Ectodermal cell (in vitro differentiated cells): Measurements from ENCODE around the gene NEMP1.
"Not testable (repeated sequence)": the region's sequence is repeated elsewhere in the genome, so short reads cannot be mapped to it uniquely, and the experiment has no call there.

Experiments
- H3K27ac ChIP-seq: 2 replicates; pipeline ENCODE4 v1.7.0; 2013; ENCODE audit warnings: mild to moderate bottlenecking, low read depth, low read length; ENCODE audit not compliant: insufficient read depth, poor library complexity, severe bottlenecking
- H3K27me3 ChIP-seq: 2 replicates; pipeline ENCODE4 v1.7.0; 2013; ENCODE audit warnings: mild to moderate bottlenecking, low read length; ENCODE audit not compliant: insufficient read depth, control insufficient read depth, poor library complexity, severe bottlenecking
- H3K36me3 ChIP-seq: one replicate; pipeline ENCODE4 v1.7.0; 2013; ENCODE audit warnings: low read length; ENCODE audit not compliant: control insufficient read depth, insufficient read depth
- H3K4me1 ChIP-seq: one replicate; pipeline ENCODE4 v1.7.0; 2013; ENCODE audit warnings: low read length; ENCODE audit not compliant: control insufficient read depth, insufficient read depth
- H3K4me3 ChIP-seq: 2 replicates; pipeline ENCODE4 v1.7.0; 2013; ENCODE audit warnings: low read depth, low read length, control low read depth; ENCODE audit not compliant: insufficient read depth
- H3K9me3 ChIP-seq: 2 replicates; pipeline ENCODE4 v1.7.0; 2013; ENCODE audit warnings: mild to moderate bottlenecking, low read length, moderate library complexity; ENCODE audit not compliant: control insufficient read depth
- WGBS, 2 experiments: methylation state at CpG; one replicate each; pipeline ENCODE4 v1.1.7; 2013; ENCODE audit warnings: missing lambda C conversion rate in 2 of 2; 5-methylcytosine and 5-hydroxymethylcytosine counted together

Gene NEMP1

GRCh38 chr12:57073566-57074450, 4.8 kb downstream of the NEMP1 start:
- not testable (repeated sequence) for H3K9me3 ChIP-seq, H3K4me3 ChIP-seq, H3K4me1 ChIP-seq, H3K27ac ChIP-seq, H3K27me3 ChIP-seq
- 98% methylated on average over 6 of the region's 6 CpGs for WGBS, 2 experiments
- peaks cover 14% of the 10 kb centered on the region for H3K36me3 ChIP-seq

GRCh38 chr12:57072661-57073060, 5.9 kb downstream of the NEMP1 start:
- 95 to 97% methylated on average over 2 of the region's 2 CpGs for WGBS, 2 experiments
- Histone ChIP-seq H3K36me3 (peaks cover 18% of the 10 kb centered on the region), H3K9me3 (no peaks in the 10 kb centered on the region), H3K27me3 (no peaks in the 10 kb centered on the region), H3K4me3 (no peak overlapping the region), H3K4me1 (no peaks in the 10 kb centered on the region), H3K27ac (no peak overlapping the region)

- H3K27me3 ChIP-seq = no peaks in the 10 kb centered on the region
- H3K9me3 ChIP-seq = no peaks in the 10 kb centered on the region
- H3K4me3 ChIP-seq = no peak overlapping the region
- WGBS, 2 experiments = 43 to 48% methylated on average over 3 of the region's 3 CpGs
- peaks cover 32% of the 10 kb centered on the region for H3K36me3 ChIP-seq
- no peak overlapping the region for H3K27ac ChIP-seq
- H3K4me1 ChIP-seq = no peaks in the 10 kb centered on the region
Measured at GRCh38 chr12:57069523-57069922, 9.1 kb downstream of the NEMP1 start.

- H3K36me3 ChIP-seq = peaks cover 35% of the 10 kb centered on the region
- no peak overlapping the region for H3K4me3 ChIP-seq
- no peaks in the 10 kb centered on the region for H3K4me1 ChIP-seq
- no peak overlapping the region for H3K27ac ChIP-seq
- no peaks in the 10 kb centered on the region for H3K27me3 ChIP-seq
- H3K9me3 ChIP-seq = no peaks in the 10 kb centered on the region
- 97 to 98% methylated on average over 2 of the region's 2 CpGs for WGBS, 2 experiments
Measured at GRCh38 chr12:57066245-57066644, 12.3 kb downstream of the NEMP1 start.

GRCh38 chr12:57063991-57064685, 14.5 kb downstream of the NEMP1 start:
- no peak overlapping the region for H3K4me3 ChIP-seq
- no peak overlapping the region for H3K27ac ChIP-seq
- H3K27me3 ChIP-seq = no peaks in the 10 kb centered on the region
- no peaks in the 10 kb centered on the region for H3K4me1 ChIP-seq
- peaks cover 48% of the 10 kb centered on the region for H3K36me3 ChIP-seq
- 81 to 97% methylated on average over 3 to 5 of the region's 5 CpGs for WGBS, 2 experiments
- H3K9me3 ChIP-seq = no peaks in the 10 kb centered on the region

GRCh38 chr12:57058454-57058853, 20.1 kb downstream of the NEMP1 start:
- Histone ChIP-seq H3K4me3 (no peak overlapping the region), H3K36me3 (peaks cover 43% of the 10 kb centered on the region)

GRCh38 chr12:57057067-57057751, 21.4 kb downstream of the NEMP1 start:
- no peaks in the 10 kb centered on the region for H3K4me1 ChIP-seq
- H3K4me3 ChIP-seq = no peak overlapping the region
- H3K27me3 ChIP-seq = no peaks in the 10 kb centered on the region
- 94 to 98% methylated on average over 6 of the region's 6 CpGs for WGBS, 2 experiments
- H3K9me3 ChIP-seq = no peaks in the 10 kb centered on the region
- no peak overlapping the region for H3K27ac ChIP-seq
- H3K36me3 ChIP-seq = peaks cover 37% of the 10 kb centered on the region

More at GRCh38 chr12:57058454-57058853, 20.1 kb downstream of the NEMP1 start:
- no peaks in the 10 kb centered on the region for H3K4me1 ChIP-seq
- H3K9me3 ChIP-seq = no peaks in the 10 kb centered on the region
- H3K27ac ChIP-seq = no peak overlapping the region
- no peaks in the 10 kb centered on the region for H3K27me3 ChIP-seq
- WGBS, 2 experiments = 92 to 94% methylated on average over 1 of the region's 1 CpG

GRCh38 chr12:57055824-57056223, 22.8 kb downstream of the NEMP1 start:
- peaks cover 37% of the 10 kb centered on the region for H3K36me3 ChIP-seq
- H3K9me3 ChIP-seq = no peaks in the 10 kb centered on the region
- no peak overlapping the region for H3K4me3 ChIP-seq
- H3K27me3 ChIP-seq = no peaks in the 10 kb centered on the region
- 87 to 92% methylated on average over 3 of the region's 3 CpGs for WGBS, 2 experiments
- no peak overlapping the region for H3K27ac ChIP-seq
- no peaks in the 10 kb centered on the region for H3K4me1 ChIP-seq

GRCh38 chr12:57053901-57054300, 24.7 kb downstream of the NEMP1 start:
- peaks cover 17% of the 10 kb centered on the region for H3K36me3 ChIP-seq
- 89 to 93% methylated on average over 3 of the region's 4 CpGs for WGBS, 2 experiments
- H3K27me3 ChIP-seq, H3K4me3 ChIP-seq, H3K4me1 ChIP-seq, H3K27ac ChIP-seq, H3K9me3 ChIP-seq: not testable (repeated sequence)

- H3K9me3 ChIP-seq, H3K4me1 ChIP-seq, H3K27ac ChIP-seq, H3K4me3 ChIP-seq, H3K27me3 ChIP-seq: not testable (repeated sequence)
- H3K36me3 ChIP-seq = peaks cover 11% of the 10 kb centered on the region
- 77 to 89% methylated on average over 3 of the region's 4 CpGs for WGBS, 2 experiments
Measured at GRCh38 chr12:57053146-57053545, 25.4 kb downstream of the NEMP1 start.
